GM23338 (cell line): ENCODE data around the gene CYP4F3. TPM values are rescaled to one million over a fixed set of nuclear protein-coding genes. Genes with fewer than 3 reads are reported as not detected.

ENCODE experiments used
- ATAC-seq: fragments of 200-7000 bp; cut with Tn5 transposase; 3 replicates; pipeline ENCODE4 v1.9.1; 2020
- DNase-seq: peaks from one replicate; pipeline ENCODE4 v3.0.0-alpha.2; 2015; ENCODE audit warnings: low spot score
- H2AFZ ChIP-seq: fragments of 200-600 bp; sonication (generic); 2 replicates; pipeline ENCODE4 v1.8.0; 2016; ENCODE audit warnings: antibody characterized with exemption, mild to moderate bottlenecking, moderate library complexity
- H3F3A ChIP-seq: fragments of 200-600 bp; sonication (generic); replicated peaks from 2 replicates; pipeline ENCODE4 v1.8.0; 2017; ENCODE audit warnings: antibody characterized with exemption, mixed run types, low read depth
- H3K27ac ChIP-seq: fragments of 200-600 bp; sonication (generic); 2 replicates; pipeline ENCODE4 v1.6.1; 2016; ENCODE audit warnings: low read depth
- H3K27me3 ChIP-seq: fragments of 200-600 bp; sonication (generic); 2 replicates; pipeline ENCODE4 v1.8.0; 2016; ENCODE audit warnings: mild to moderate bottlenecking, mixed run types, moderate library complexity; ENCODE audit not compliant: insufficient read depth
- H3K36me3 ChIP-seq: fragments of 200-600 bp; sonication (generic); 2 replicates; pipeline ENCODE4 v1.8.0; 2016; ENCODE audit warnings: mild to moderate bottlenecking; ENCODE audit not compliant: insufficient read depth
- H3K4me1 ChIP-seq: fragments of 200-600 bp; sonication (generic); 2 replicates; pipeline ENCODE4 v1.8.0; 2016; ENCODE audit warnings: mild to moderate bottlenecking, moderate library complexity; ENCODE audit not compliant: insufficient read depth
- H3K4me2 ChIP-seq: fragments of 200-600 bp; sonication (generic); 2 replicates; pipeline ENCODE4 v1.7.1; 2017; ENCODE audit warnings: mixed run types
- H3K4me3 ChIP-seq: fragments of 200-600 bp; sonication (generic); 2 replicates; pipeline ENCODE4 v1.6.1; 2016; ENCODE audit warnings: mixed run types
- H3K79me2 ChIP-seq: fragments of 200-600 bp; sonication (generic); replicated peaks from 2 replicates; pipeline ENCODE4 v1.8.0; 2017; ENCODE audit warnings: mild to moderate bottlenecking; ENCODE audit not compliant: insufficient read depth
- H3K9me2 ChIP-seq: fragments of 200-600 bp; sonication (generic); 2 replicates; pipeline ENCODE4 v1.8.0; 2017; ENCODE audit not compliant: insufficient read depth
- H4K20me1 ChIP-seq: fragments of 200-600 bp; sonication (generic); replicated peaks from 2 replicates; pipeline ENCODE4 v1.8.0; 2017; ENCODE audit warnings: mild to moderate bottlenecking; ENCODE audit not compliant: insufficient read depth
- H3K27ac Mint-ChIP-seq: 2 replicates; pipeline ENCODE4 v1.8.0; 2020; ENCODE audit warnings: inconsistent platforms, mild to moderate bottlenecking, moderate library complexity, mixed read lengths
- H3K27me3 Mint-ChIP-seq: 3 replicates; pipeline ENCODE4 v1.8.0; 2022; ENCODE audit warnings: low read depth, mild to moderate bottlenecking, moderate library complexity, mixed read lengths, inconsistent platforms; ENCODE audit not compliant: insufficient read depth, poor library complexity
- H3K36me3 Mint-ChIP-seq: 3 replicates; pipeline ENCODE4 v1.8.0; 2021; ENCODE audit warnings: low read depth, mild to moderate bottlenecking, inconsistent platforms, moderate library complexity, mixed read lengths
- H3K4me1 Mint-ChIP-seq: 3 replicates; pipeline ENCODE4 v1.8.0; 2020; ENCODE audit warnings: mild to moderate bottlenecking, inconsistent platforms, mixed read lengths
- H3K4me3 Mint-ChIP-seq: 3 replicates; pipeline ENCODE4 v1.8.0; 2021; ENCODE audit warnings: moderate library complexity, mild to moderate bottlenecking, inconsistent platforms, mixed read lengths
- H3K9me3 Mint-ChIP-seq: 3 replicates; pipeline ENCODE4 v1.8.0; 2020; ENCODE audit warnings: moderate library complexity, mild to moderate bottlenecking, inconsistent platforms, mixed read lengths
- CREB1 ChIP-seq: fragments of 250-450 bp; sonication (Bioruptor Pico); IDR thresholded peaks from 2 replicates; pipeline ENCODE4 v1.5.0; 2020; ENCODE audit warnings: low read depth, mild to moderate bottlenecking, moderate library complexity
- CTCF ChIP-seq, 2 experiments: fragments of 200-600 bp in 1 of 2; sonication (generic) in 1 of 2; conservative IDR thresholded peaks; 2 replicates each; pipeline versions ENCODE4 v1.5.1 to v1.6.1; 2016 to 2017; ENCODE audit warnings: antibody characterized with exemption in 2 of 2, low read depth in 2 of 2, mild to moderate bottlenecking in 2 of 2, moderate library complexity in 1 of 2
- ETS1 ChIP-seq: IDR thresholded peaks from 2 replicates; pipeline ENCODE4 v1.6.1; 2016; ENCODE audit warnings: antibody characterized with exemption
- EZH2 ChIP-seq: fragments of 200-600 bp; sonication (generic); IDR thresholded peaks from one replicate; pipeline ENCODE4 v1.8.0; 2017; ENCODE audit warnings: antibody characterized with exemption, mild to moderate bottlenecking, low read depth; ENCODE audit not compliant: unreplicated experiment
- EZH2phosphoT487 ChIP-seq: fragments of 200-600 bp; sonication (generic); IDR thresholded peaks from one replicate; pipeline ENCODE4 v1.8.1; 2018; ENCODE audit warnings: antibody characterized with exemption; ENCODE audit not compliant: unreplicated experiment
- JUNB ChIP-seq: IDR thresholded peaks from one replicate; pipeline ENCODE4 v1.6.1; 2016; ENCODE audit warnings: antibody characterized with exemption; ENCODE audit not compliant: unreplicated experiment
- NANOG ChIP-seq: IDR thresholded peaks from 2 replicates; pipeline ENCODE4 v1.6.1; 2016; ENCODE audit warnings: antibody characterized with exemption, borderline replicate concordance
- POLR2AphosphoS5 ChIP-seq: IDR thresholded peaks from 2 replicates; pipeline ENCODE4 v1.6.1; 2016; ENCODE audit warnings: antibody characterized with exemption, low read depth
- REST ChIP-seq: IDR thresholded peaks from one replicate; pipeline ENCODE4 v1.6.1; 2018; ENCODE audit warnings: antibody characterized with exemption; ENCODE audit not compliant: unreplicated experiment
- STAT1 ChIP-seq: IDR thresholded peaks from one replicate; pipeline ENCODE4 v1.6.1; 2016; ENCODE audit warnings: antibody characterized with exemption; ENCODE audit not compliant: unreplicated experiment
- ZNF114 ChIP-seq: fragments of 250-450 bp; sonication (Bioruptor Pico); IDR thresholded peaks from 2 replicates; pipeline ENCODE4 v1.5.0; 2020; ENCODE audit warnings: mild to moderate bottlenecking, moderate library complexity
- ZNF331 ChIP-seq: fragments of 250-450 bp; sonication (Bioruptor Pico); IDR thresholded peaks from 2 replicates; pipeline ENCODE4 v1.5.0; 2020; ENCODE audit warnings: low read depth, mild to moderate bottlenecking, moderate library complexity
- ZNF462 ChIP-seq: fragments of 250-450 bp; sonication (Bioruptor Pico); IDR thresholded peaks from 2 replicates; pipeline ENCODE4 v1.5.0; 2020; ENCODE audit warnings: mild to moderate bottlenecking, moderate library complexity
- long read RNA-seq: library from polyadenylated mRNA; unstranded; transcript quantifications from one replicate; pipeline ENCODE4 v2.0.0, GENCODE V29; 2020; ENCODE audit not compliant: unreplicated experiment
- polyA plus RNA-seq: library from polyadenylated mRNA; unstranded; fragments of >200 nt; fragmentation: Nextera tagmentation; extraction: Ambion mirVana; gene quantifications from 2 replicates; pipeline ENCODE4 v1.2.1, GENCODE V29; 2016
- total RNA-seq: library from RNA; depleted of rRNA; stranded (reverse); fragments of >200 nt; shearing (Covaris generic); gene quantifications from 2 replicates; pipeline ENCODE4 v1.2.3, GENCODE V29; 2014; rRNA removed

Gene CYP4F3
- total RNA-seq (not detected in 2 replicates), polyA plus RNA-seq (not detected in 2 replicates)
- long read RNA-seq, result 0 reads

GRCh38 chr19:15640294-15640903 lies at the start of gene CYP4F3:
TSS of gene CYP4F3 (plus strand) at chr19:15640897. CDS start at chr19:15641416, 519 bp downstream.
- H3K4me2 ChIP-seq, result no peak within 1 kb of the TSS
- no peaks in the 10 kb centered on the region for H3K9me2 ChIP-seq
- no peaks in the 10 kb centered on the region for H3F3A ChIP-seq
- H3K27me3 ChIP-seq, result no peaks in the 10 kb centered on the region
- H4K20me1 ChIP-seq, result no peaks in the 10 kb centered on the region
- no peak within 1 kb of the TSS for H3K27ac Mint-ChIP-seq
- H3K36me3 Mint-ChIP-seq, result peaks cover 32% of the 10 kb centered on the region
- no peak within 1 kb of the TSS for H3K27ac ChIP-seq
- no peaks in the 10 kb centered on the region for H3K4me1 ChIP-seq
- DNase-seq, result no peak
- peaks cover 95% of the 10 kb centered on the region for H3K9me3 Mint-ChIP-seq
- no peak within 1 kb of the TSS for H3K4me3 ChIP-seq
- TF ChIP-seq STAT1, result no peak
- TF ChIP-seq ZNF114 (CRISPR knock-in tag), result no peak
- no peak for TF ChIP-seq ZNF462 (CRISPR knock-in tag)
- TF ChIP-seq ETS1, result no peak
- TF ChIP-seq EZH2phosphoT487, result no peak
- no peak for TF ChIP-seq JUNB
- TF ChIP-seq ZNF331 (CRISPR knock-in tag), result no peak
- no peak for TF ChIP-seq CREB1 (CRISPR knock-in tag)
- TF ChIP-seq CTCF (conservative IDR thresholded peaks at IDR 0.05; ENCODE audit: low read depth in 2 of 2), result no peak
- TF ChIP-seq POLR2AphosphoS5, result no peak
- TF ChIP-seq NANOG, result no peak
- TF ChIP-seq EZH2, result no peak
- TF ChIP-seq REST, result no peak
- H3K27me3 Mint-ChIP-seq, result peaks cover 5% of the 10 kb centered on the region
- no peaks in the 10 kb centered on the region for H3K4me1 Mint-ChIP-seq
- no peak for ATAC-seq
- H2AFZ ChIP-seq, result no peak within 1 kb of the TSS
- no peaks in the 10 kb centered on the region for H3K79me2 ChIP-seq
- no peak within 1 kb of the TSS for H3K4me3 Mint-ChIP-seq
- H3K36me3 ChIP-seq, result no peaks in the 10 kb centered on the region
